T-helper 1 cell treated with Interleukin-12 subunit alpha and Interleukin-12 subunit beta and Interleukin-4 antibody, amounts not matched to agents 30 μg/mL and 1 μg/mL, for 36 hours (primary cell): Measurements from ENCODE around the gene BCL2L1.
A peak's percentile ranks its signal among the peaks of the same experiment; 100 is the strongest.

Experiments
- H3K27ac Mint-ChIP-seq: one replicate; pipeline ENCODE4 v1.8.0; 2021; ENCODE audit warnings: mild to moderate bottlenecking, mixed read lengths
- H3K27me3 Mint-ChIP-seq: one replicate; pipeline ENCODE4 v1.8.0; 2021; ENCODE audit warnings: low read depth, mixed read lengths
- H3K36me3 Mint-ChIP-seq: one replicate; pipeline ENCODE4 v1.8.0; 2021; ENCODE audit warnings: low read depth, mixed read lengths
- H3K4me1 Mint-ChIP-seq: one replicate; pipeline ENCODE4 v1.8.0; 2021; ENCODE audit warnings: low read depth, mixed read lengths
- H3K4me3 Mint-ChIP-seq: one replicate; pipeline ENCODE4 v1.8.0; 2021; ENCODE audit warnings: mild to moderate bottlenecking, moderate library complexity, mixed read lengths
- H3K9me3 Mint-ChIP-seq: one replicate; pipeline ENCODE4 v1.8.0; 2021; ENCODE audit warnings: mixed read lengths

The BCL2L1 gene

GRCh38 chr20:31718952-31719643 lies 3.6 kb downstream of the BCL2L1 start:
- H3K4me1 Mint-ChIP-seq = peaks cover 53% of the 10 kb centered on the region
- H3K4me3 Mint-ChIP-seq = peak overlapping the region; percentile 97
- H3K27ac Mint-ChIP-seq = peak overlapping the region; percentile 33

GRCh38 chr20:31717478-31718201 lies 5.0 kb downstream of the BCL2L1 start:
- Mint-ChIP-seq H3K27ac (peak overlapping the region; percentile 78), H3K36me3 (peaks cover 89% of the 10 kb centered on the region), H3K4me1 (peaks cover 62% of the 10 kb centered on the region), H3K9me3 (no peaks in the 10 kb centered on the region), H3K27me3 (no peaks in the 10 kb centered on the region), H3K4me3 (peak overlapping the region; percentile 88)

More at GRCh38 chr20:31718952-31719643, 3.6 kb downstream of the BCL2L1 start:
- Mint-ChIP-seq H3K27me3 (no peaks in the 10 kb centered on the region), H3K9me3 (no peaks in the 10 kb centered on the region), H3K36me3 (peaks cover 75% of the 10 kb centered on the region)

- H3K4me1 Mint-ChIP-seq = peaks cover 67% of the 10 kb centered on the region
- H3K27ac Mint-ChIP-seq = peak overlapping the region; percentile 78
- no peaks in the 10 kb centered on the region for H3K27me3 Mint-ChIP-seq
- H3K36me3 Mint-ChIP-seq = peaks cover 84% of the 10 kb centered on the region
- peak overlapping the region; percentile 88 for H3K4me3 Mint-ChIP-seq
- H3K9me3 Mint-ChIP-seq = no peaks in the 10 kb centered on the region
Measured at GRCh38 chr20:31716818-31717477, 5.7 kb downstream of the BCL2L1 start.

GRCh38 chr20:31716351-31716750 lies 6.3 kb downstream of the BCL2L1 start:
- Mint-ChIP-seq H3K9me3 (no peaks in the 10 kb centered on the region), H3K27me3 (no peaks in the 10 kb centered on the region), H3K27ac (peak overlapping the region; percentile 78), H3K4me1 (peaks cover 73% of the 10 kb centered on the region), H3K36me3 (peaks cover 79% of the 10 kb centered on the region), H3K4me3 (peak overlapping the region; percentile 88)

GRCh38 chr20:31715766-31716165 lies 6.9 kb downstream of the BCL2L1 start:
- peaks cover 78% of the 10 kb centered on the region for H3K36me3 Mint-ChIP-seq
- H3K4me1 Mint-ChIP-seq = peaks cover 79% of the 10 kb centered on the region
- peak overlapping the region; percentile 53 for H3K27ac Mint-ChIP-seq
- H3K4me3 Mint-ChIP-seq = peak overlapping the region; percentile 88
- no peaks in the 10 kb centered on the region for H3K9me3 Mint-ChIP-seq
- H3K27me3 Mint-ChIP-seq = no peaks in the 10 kb centered on the region

GRCh38 chr20:31713312-31714273 lies 9.1 kb downstream of the BCL2L1 start:
- peaks cover 64% of the 10 kb centered on the region for H3K36me3 Mint-ChIP-seq

GRCh38 chr20:31712564-31713311 lies 9.9 kb downstream of the BCL2L1 start:
- Mint-ChIP-seq H3K27ac (peak overlapping the region; percentile 78), H3K4me3 (peak overlapping the region; percentile 12), H3K27me3 (no peaks in the 10 kb centered on the region), H3K36me3 (peaks cover 62% of the 10 kb centered on the region), H3K9me3 (no peaks in the 10 kb centered on the region), H3K4me1 (peaks cover 81% of the 10 kb centered on the region)

More at GRCh38 chr20:31713312-31714273, 9.1 kb downstream of the BCL2L1 start:
- peaks cover 76% of the 10 kb centered on the region for H3K4me1 Mint-ChIP-seq
- H3K9me3 Mint-ChIP-seq = no peaks in the 10 kb centered on the region
- H3K27me3 Mint-ChIP-seq = no peaks in the 10 kb centered on the region
- H3K27ac Mint-ChIP-seq = peak overlapping the region; percentile 78
- peak overlapping the region; percentile 41 for H3K4me3 Mint-ChIP-seq

GRCh38 chr20:31712112-31712553 lies 10.5 kb downstream of the BCL2L1 start:
- Mint-ChIP-seq H3K27ac (peak overlapping the region; percentile 31), H3K36me3 (peaks cover 58% of the 10 kb centered on the region), H3K27me3 (no peaks in the 10 kb centered on the region), H3K9me3 (no peaks in the 10 kb centered on the region), H3K4me3 (no peak overlapping the region), H3K4me1 (peaks cover 76% of the 10 kb centered on the region)

GRCh38 chr20:31711179-31712111 lies 11.2 kb downstream of the BCL2L1 start:
- Mint-ChIP-seq H3K4me1 (peaks cover 75% of the 10 kb centered on the region), H3K4me3 (no peak overlapping the region), H3K27ac (peak overlapping the region; percentile 31), H3K36me3 (peaks cover 58% of the 10 kb centered on the region), H3K9me3 (no peaks in the 10 kb centered on the region), H3K27me3 (no peaks in the 10 kb centered on the region)

GRCh38 chr20:31710423-31711108 lies 12.1 kb downstream of the BCL2L1 start:
- Mint-ChIP-seq H3K27ac (no peak overlapping the region), H3K36me3 (peaks cover 53% of the 10 kb centered on the region), H3K4me3 (no peak overlapping the region), H3K27me3 (no peaks in the 10 kb centered on the region), H3K9me3 (no peaks in the 10 kb centered on the region), H3K4me1 (peaks cover 73% of the 10 kb centered on the region)

- Mint-ChIP-seq H3K27me3 (no peaks in the 10 kb centered on the region), H3K27ac (no peak overlapping the region), H3K9me3 (no peaks in the 10 kb centered on the region), H3K4me1 (peaks cover 72% of the 10 kb centered on the region), H3K36me3 (peaks cover 53% of the 10 kb centered on the region), H3K4me3 (peak overlapping the region; percentile 2)
Measured at GRCh38 chr20:31709939-31710338, 12.7 kb downstream of the BCL2L1 start.
